NT2/D1 (cell line): ENCODE results near the gene PRKAA2.

Experiments
- SUZ12 ChIP-seq: IDR thresholded peaks from 2 replicates; pipeline ENCODE4 v1.6.1; 2011; ENCODE audit not compliant: insufficient read length, insufficient read depth; ENCODE audit errors: extremely low read depth
- YY1 ChIP-seq: IDR thresholded peaks from 2 replicates; pipeline ENCODE4 v1.6.1; 2011; ENCODE audit not compliant: insufficient read length, insufficient read depth
- ZNF274 ChIP-seq: IDR thresholded peaks from 2 replicates; pipeline ENCODE4 v1.6.1; 2011; ENCODE audit warnings: mild to moderate bottlenecking, low read depth, low read length

- TF ChIP-seq ZNF274 (no peak), SUZ12 (no peak), YY1 (no peak)
These were observed 81.6 kb downstream of the PRKAA2 start for GRCh38 chr1:56726706-56727105.
